ENCODE data around the gene PPP1R9A. TPM values are rescaled to one million over a fixed set of nuclear protein-coding genes. Genes with fewer than 3 reads are reported as not detected.
A peak's percentile ranks its signal among the peaks of the same experiment; 100 is the strongest.

Gene PPP1R9A
- total and polyA plus RNA-seq, 8 donors: 4.7 to 32.4 (median 16.8) TPM

DNA sequence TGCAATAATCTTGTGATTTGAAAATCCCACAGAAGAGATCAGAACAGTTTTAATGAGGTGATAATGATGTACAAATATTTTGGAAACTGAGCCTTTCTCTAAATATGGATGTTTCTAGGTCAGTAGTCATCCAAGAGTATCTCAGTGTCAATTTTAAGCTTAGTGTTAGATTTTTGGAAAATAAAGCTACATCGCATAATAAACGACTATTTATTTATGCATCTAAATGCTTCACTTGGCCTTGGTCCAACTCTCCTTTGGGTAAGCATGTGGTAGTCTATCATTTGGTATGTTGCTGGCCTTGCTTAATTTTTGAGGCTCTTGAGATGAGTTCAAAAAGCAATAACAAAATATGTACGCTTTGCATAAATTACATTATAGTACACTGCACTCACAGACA lies 5.4 kb upstream of the PPP1R9A start:
- DNase-seq (no peak), FAIRE-seq (no peak), ATAC-seq (no peak)
- H3K9me3 ChIP-seq: no peaks in the 10 kb centered on the region
- no peak overlapping the region for H3K27ac ChIP-seq
- no peaks in the 10 kb centered on the region for H3K27me3 ChIP-seq
- intact Hi-C loops (cut with DNase I): no loop called here
- H3K4me1 ChIP-seq: no peaks in the 10 kb centered on the region
- no peaks in the 10 kb centered on the region for H3K36me3 ChIP-seq
- WGBS, 2 donors: 88 to 90% methylated on average over 3 of the region's 3 CpGs
- no peak overlapping the region for H3K4me3 ChIP-seq
- TF ChIP-seq, protein P1, sequence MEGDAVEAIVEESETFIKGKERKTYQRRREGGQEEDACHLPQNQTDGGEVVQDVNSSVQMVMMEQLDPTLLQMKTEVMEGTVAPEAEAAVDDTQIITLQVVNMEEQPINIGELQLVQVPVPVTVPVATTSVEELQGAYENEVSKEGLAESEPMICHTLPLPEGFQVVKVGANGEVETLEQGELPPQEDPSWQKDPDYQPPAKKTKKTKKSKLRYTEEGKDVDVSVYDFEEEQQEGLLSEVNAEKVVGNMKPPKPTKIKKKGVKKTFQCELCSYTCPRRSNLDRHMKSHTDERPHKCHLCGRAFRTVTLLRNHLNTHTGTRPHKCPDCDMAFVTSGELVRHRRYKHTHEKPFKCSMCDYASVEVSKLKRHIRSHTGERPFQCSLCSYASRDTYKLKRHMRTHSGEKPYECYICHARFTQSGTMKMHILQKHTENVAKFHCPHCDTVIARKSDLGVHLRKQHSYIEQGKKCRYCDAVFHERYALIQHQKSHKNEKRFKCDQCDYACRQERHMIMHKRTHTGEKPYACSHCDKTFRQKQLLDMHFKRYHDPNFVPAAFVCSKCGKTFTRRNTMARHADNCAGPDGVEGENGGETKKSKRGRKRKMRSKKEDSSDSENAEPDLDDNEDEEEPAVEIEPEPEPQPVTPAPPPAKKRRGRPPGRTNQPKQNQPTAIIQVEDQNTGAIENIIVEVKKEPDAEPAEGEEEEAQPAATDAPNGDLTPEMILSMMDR (IDR thresholded peaks at IDR 0.05): no peak

GRCh38 chr7:94903971-94904370 lies 3.4 kb upstream of the PPP1R9A start:
- TF ChIP-seq, protein P1 (IDR thresholded peaks at IDR 0.05): no peak
- no peaks in the 10 kb centered on the region for H3K27me3 ChIP-seq
- DNase-seq: no peak
- no peak overlapping the region for H3K27ac ChIP-seq
- FAIRE-seq: no peak
- H3K9me3 ChIP-seq: no peaks in the 10 kb centered on the region
- no peaks in the 10 kb centered on the region for H3K36me3 ChIP-seq
- intact Hi-C loops (cut with DNase I): no loop called here
- H3K4me1 ChIP-seq: peaks cover 0 to 1% (median 0%) of the 10 kb centered on the region in 3 donors
- H3K4me3 ChIP-seq: no peak overlapping the region
- ATAC-seq: no peak

DNA sequence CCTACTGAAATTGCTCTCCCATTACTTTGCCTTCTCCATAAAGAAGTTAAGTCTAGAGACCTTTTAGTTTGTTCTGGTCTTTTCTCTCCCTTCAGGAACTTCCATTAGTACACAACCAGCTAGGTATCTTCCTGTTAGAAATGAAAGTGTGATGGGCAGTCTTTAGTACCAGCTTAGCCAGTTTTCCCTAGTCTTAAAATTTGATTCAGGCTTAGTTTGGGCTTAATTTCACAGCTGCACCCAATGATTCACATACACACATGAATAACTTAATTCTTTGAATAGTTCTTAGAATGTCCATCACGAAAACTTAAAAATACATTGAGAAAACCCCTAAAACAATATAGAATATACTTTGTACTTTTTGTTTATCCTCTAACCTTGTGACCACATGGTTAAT lies 2.4 kb upstream of the PPP1R9A start:
- H3K27ac ChIP-seq: no peak overlapping the region
- DNase-seq: no peak
- TF ChIP-seq, protein P1 (IDR thresholded peaks at IDR 0.05): no peak
- no peaks in the 10 kb centered on the region for H3K9me3 ChIP-seq
- H3K4me1 ChIP-seq: peaks cover 0 to 5% (median 5%) of the 10 kb centered on the region in 3 donors
- intact Hi-C loops (cut with DNase I): no loop called here
- 89 to 98% methylated on average over 1 of the region's 1 CpG for WGBS, 2 donors
- no peak for FAIRE-seq
- no peaks in the 10 kb centered on the region for H3K36me3 ChIP-seq
- no peak for ATAC-seq
- H3K27me3 ChIP-seq: no peaks in the 10 kb centered on the region
- H3K4me3 ChIP-seq: no peak overlapping the region

DNA sequence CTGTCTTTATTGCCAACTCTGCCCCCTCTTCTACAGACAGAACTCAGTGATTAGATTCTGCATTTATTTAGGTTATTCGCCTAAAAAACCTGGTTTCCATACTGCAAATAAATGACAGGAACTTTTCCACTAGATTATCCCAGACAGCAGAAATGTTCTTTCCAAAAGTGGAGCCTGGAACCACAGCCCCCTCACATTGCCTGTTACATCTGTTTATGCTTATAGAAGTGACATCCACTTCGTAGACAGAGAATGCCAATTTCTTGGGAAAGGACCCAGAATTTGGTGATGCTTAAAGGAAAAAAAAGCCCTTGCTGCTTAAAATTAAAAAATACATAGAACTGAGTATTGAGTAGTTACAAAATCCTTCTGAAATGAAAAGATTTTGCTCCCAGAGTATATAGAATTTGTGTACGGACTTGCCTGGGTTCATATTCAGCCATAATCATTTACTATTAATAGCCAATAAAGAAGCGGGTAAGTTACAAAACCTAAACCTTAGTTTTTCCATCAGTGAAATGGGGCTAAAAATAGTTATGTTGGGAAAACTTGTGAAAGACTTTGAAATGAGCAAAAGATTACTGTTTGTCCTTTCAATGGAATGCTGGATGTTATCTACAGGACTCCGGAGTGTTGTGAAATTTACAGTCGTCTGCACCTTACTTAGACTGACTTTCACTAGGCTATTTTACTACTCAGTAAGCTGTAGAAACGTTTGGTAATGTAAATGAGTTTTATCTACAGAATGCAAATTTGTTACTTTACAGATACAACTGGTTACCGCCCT lies 1.1 kb upstream of the PPP1R9A start:
- DNase-seq (no peak), FAIRE-seq (no peak), ATAC-seq (no peak)
- no peaks in the 10 kb centered on the region for H3K9me3 ChIP-seq
- no peaks in the 10 kb centered on the region for H3K27me3 ChIP-seq
- intact Hi-C loops (cut with DNase I): no loop called here
- H3K4me3 ChIP-seq: no peak overlapping the region
- TF ChIP-seq, protein P1 (IDR thresholded peaks at IDR 0.05): no peak
- H3K4me1 ChIP-seq: peaks cover 0 to 5% (median 5%) of the 10 kb centered on the region in 3 donors
- H3K27ac ChIP-seq: no peak overlapping the region
- H3K36me3 ChIP-seq: no peaks in the 10 kb centered on the region
- WGBS, 2 donors: 78 to 83% methylated on average over 8 of the region's 8 CpGs

GRCh38 chr7:94907811-94908322 lies 473 bp downstream of the PPP1R9A start:
- intact Hi-C loops (cut with DNase I): no loop called here
- peaks cover 5 to 16% (median 10%) of the 10 kb centered on the region in 3 donors for H3K4me1 ChIP-seq
- no peaks in the 10 kb centered on the region for H3K36me3 ChIP-seq
- peak; percentile 57 to 73 (median 67) for ATAC-seq
- TF ChIP-seq, protein P1 (IDR thresholded peaks at IDR 0.05): no peak
- no peak for FAIRE-seq
- peak overlapping the region; percentile 32 to 61 (median 48) for H3K4me3 ChIP-seq
- DNase-seq: peak; percentile 18 to 70 (median 36)
- H3K27ac ChIP-seq: peak overlapping the region; percentile 54 to 87 (median 74)
- WGBS, 2 donors: 1% methylated on average over 59 to 65 of the region's 65 CpGs
- no peaks in the 10 kb centered on the region for H3K27me3 ChIP-seq
- H3K9me3 ChIP-seq: no peaks in the 10 kb centered on the region

Data from pancreas (tissue), 10 donors.